Measurements from ENCODE around the gene HNRNPF.

Gene HNRNPF

DNA sequence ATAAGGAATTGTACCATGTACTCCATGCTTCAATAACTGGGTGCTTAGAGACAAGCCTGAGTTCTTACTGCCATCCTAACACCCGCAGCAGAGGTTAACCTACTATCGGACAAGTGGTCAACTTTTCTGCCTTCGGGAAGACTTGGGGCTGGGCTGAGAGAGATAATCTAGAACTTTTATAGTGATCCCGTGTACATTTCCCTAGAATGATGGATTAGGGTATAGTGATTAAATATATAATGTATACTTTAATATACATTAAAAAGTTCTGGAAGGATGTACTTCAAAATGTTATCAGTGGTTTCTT is 12.2 kb upstream of the HNRNPF start:
- DNase-seq = no peak

DNA sequence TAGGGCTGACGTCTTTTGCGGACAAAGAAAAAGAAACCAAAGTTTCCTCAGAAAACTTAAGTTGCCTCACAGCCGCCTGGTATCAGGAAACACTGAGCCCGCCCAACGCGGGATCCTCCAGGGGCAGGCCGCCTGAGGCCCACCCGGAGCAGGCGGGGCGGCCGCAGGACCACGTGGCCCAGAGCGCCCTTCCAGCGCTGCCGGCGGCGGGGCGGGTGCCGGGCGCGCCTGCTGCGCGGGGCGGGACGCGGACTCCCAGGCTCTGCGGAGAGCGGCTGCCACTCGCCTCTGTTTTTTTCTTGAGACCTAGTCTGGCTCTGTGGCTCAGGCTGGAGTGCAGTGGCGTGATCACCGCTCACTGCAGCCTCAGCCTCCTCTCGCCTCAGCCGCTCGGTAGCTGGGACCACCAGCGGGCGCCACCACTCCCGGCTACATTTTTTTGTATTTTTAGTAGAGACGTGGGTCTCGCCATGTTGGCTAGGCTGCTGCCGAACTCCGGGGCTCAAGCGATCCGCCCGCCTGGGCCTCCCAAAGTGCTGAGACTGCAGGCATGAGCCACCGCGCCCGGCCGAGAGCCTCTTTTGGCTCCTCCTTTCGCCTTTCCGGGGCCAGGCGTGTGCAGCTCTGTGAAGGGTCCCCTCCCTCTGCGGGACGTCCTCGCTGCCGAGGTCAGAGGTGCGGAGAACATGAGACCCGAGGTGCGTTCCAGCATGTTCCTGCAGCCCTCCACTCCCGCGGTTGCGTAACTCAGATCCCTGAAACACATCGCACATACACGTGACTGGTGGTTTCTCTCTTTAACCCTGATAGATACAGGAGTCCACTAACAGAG is 11.6 kb upstream of the HNRNPF start:
- no peak for DNase-seq

- no peak for DNase-seq
Observed at GRCh38 chr10:43419997-43420368, 11.0 kb upstream of the HNRNPF start.

- no peak for DNase-seq
Observed at GRCh38 chr10:43417950-43418768, 9.2 kb upstream of the HNRNPF start.

DNA sequence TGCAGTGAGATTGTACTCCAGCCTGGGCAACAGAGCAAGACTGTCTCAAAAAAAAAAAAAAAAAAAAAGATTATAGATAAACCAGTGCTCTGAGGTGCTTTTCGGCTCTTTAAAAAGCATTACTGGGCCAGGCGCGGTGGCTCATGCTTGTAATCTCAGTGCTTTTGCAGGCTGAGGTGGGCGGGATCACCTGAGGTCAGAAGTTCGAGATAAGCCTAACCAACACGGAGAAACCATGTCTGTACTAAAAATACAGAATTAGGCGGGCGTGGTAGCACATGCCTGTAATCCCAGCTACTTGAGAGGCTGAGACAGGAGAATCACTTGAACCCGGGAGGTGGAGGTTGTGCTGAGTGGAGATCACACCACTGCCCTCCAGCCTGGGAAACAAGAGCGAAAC is 6.6 kb upstream of the HNRNPF start:
- no peak for DNase-seq

DNA sequence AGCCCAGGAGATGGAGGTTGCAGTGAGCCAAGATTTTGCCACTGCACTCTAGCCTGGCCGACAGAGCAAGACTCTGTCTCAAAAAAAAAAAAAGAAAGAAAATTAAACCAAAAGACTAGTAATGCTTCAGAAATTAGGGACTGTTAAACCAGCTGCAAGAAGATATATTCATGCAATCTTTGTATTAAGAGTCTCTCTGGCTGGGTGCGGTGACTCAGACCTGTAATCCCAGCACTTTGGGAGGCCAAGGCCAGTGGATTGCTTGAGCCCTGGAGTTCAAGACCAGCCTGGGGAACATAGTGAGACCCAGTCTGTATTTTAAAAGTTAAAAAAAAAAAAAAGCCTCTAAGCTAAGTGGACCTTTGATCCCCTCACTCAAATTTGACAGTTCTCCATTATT is 2.5 kb upstream of the HNRNPF start:
- DNase-seq = no peak

DNA sequence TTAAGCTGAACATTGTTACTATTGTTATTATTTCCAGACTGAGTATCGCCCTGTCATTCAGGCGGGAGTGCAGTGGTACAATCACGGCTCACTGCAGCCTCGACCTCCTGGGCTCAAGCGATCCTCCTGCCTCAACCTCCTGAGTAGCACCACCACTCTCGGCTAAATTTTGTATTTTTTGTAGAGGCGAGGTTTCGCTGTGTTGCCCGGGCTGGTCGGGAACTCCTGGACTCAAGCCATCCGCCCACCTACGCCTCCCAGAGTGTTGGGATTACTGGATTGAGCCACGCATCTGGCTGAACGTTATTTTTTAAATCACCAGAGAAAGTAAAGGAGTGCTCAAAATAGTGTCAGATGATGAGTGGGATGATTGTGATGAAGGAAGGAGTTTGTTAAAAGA is 1.4 kb upstream of the HNRNPF start:
- no peak for DNase-seq

- no peak for DNase-seq
Observed at GRCh38 chr10:43409385-43410109, 561 bp upstream of the HNRNPF start.

DNA sequence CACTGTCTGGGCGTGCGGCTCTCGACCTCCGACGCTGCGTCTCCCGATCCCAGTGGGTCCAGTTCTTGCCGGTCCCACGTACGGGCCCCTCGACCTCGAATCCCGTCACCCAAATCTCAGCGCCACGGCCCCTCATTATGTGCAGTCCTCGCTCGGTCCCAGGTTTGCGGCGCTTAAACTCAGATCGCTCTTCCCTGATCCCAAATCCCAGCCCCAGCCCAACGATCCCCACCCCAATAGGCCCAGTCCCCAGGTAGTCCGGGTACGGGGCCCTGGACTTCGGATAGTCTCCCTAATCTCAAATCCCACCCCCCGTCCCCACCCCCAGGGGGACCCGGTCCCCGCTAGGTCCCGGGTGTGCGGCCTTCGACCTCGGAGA is 666 bp downstream of the HNRNPF start:
- DNase-seq = no peak

- DNase-seq = peak; percentile 90
Observed at GRCh38 chr10:43407576-43408330, 1.2 kb downstream of the HNRNPF start.

DNA sequence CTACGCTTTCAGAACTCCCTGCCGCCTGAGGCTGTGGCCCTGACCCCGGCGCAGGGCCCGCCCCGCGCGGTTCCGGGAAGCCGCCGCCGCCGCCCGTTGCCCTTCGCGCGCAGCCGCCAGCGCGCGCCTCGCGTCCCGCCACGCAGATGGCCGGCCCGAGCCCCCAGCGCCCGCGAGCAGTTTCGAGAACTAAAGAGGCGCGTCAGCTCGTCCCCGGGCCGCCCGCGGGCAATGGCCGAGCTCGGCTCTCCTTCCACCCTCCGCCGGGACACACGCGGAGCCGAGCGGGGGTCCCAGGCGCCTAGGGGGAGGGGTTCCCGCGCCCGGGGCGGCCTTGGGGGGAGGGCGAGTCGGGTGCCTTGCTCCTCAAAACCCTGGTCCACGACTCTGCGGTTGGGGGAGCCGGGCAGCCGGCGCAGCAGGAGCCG is 1.8 kb downstream of the HNRNPF start:
- DNase-seq = no peak

GRCh38 chr10:43404704-43405084 is 4.3 kb downstream of the HNRNPF start:
- DNase-seq = no peak

GRCh38 chr10:43403911-43404703 is 4.9 kb downstream of the HNRNPF start:
- no peak for DNase-seq

GRCh38 chr10:43402880-43403452 is 6.0 kb downstream of the HNRNPF start:
- no peak for DNase-seq

- DNase-seq = no peak
Observed at GRCh38 chr10:43402176-43402575, 6.8 kb downstream of the HNRNPF start.

DNA sequence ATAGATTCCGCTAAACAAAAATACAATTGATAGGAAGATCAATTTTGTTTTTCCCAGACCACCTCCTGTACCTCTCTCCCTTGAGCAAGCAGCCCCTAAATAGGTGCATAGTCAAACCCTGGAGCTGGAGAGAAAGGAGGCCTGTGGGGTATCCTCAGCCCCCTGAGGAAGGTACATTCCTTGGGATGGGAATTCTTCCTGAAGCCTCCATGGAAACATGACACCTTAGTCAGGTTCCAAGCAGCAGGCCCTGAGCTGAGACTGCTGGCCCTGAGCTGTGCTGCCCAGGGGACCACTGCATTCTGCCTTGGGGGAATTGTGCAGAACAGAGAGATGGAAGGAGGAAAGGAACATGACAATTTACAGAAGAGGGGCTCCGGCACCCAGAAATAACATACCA is 7.4 kb downstream of the HNRNPF start:
- no peak for DNase-seq

DNA sequence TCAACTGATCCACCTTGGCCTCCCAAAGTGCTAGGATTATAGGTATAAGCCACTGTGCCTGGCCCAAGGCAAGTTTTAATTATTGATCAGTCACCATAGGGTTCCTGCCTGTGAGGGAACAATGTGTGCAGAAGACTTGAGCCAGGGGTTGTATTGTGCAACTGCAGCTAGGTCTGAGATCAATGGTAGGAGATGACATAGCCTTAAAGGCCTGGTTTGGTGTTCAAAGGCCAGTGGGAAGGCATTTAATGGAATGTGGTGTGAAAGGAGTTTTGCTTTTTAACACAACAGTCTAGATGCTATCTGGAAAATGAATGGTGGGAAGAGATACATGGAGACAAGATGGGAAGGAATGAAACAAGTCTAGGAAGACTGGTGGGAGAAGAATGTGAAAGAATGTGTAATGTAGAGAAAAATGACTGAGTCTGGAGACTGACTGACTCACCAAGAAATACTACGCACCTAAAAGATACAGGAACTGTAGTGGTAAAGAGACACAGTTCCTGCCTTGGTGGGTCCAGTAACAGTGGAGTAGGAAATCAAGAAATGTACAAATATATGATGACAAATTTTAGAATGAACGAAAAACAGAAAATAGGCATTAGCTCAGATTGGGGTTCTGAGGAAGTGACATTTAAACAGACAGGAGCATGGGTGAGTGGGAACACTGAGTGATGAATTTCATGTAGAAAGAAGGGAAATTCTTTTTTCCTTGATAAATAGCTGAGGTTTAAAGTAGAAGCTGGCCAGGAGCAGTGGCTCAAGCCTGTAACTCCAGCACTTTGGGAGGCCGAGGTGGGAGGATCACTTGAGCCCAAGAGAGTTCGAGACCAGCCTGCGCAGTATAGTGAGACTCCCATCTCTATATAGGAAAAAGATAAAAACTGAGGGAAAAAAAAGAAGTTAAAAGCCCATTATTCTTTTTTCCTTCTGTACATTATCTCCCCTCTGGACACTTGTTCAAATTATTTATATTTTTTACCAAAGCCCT is 9.4 kb downstream of the HNRNPF start:
- no peak for DNase-seq

DNA sequence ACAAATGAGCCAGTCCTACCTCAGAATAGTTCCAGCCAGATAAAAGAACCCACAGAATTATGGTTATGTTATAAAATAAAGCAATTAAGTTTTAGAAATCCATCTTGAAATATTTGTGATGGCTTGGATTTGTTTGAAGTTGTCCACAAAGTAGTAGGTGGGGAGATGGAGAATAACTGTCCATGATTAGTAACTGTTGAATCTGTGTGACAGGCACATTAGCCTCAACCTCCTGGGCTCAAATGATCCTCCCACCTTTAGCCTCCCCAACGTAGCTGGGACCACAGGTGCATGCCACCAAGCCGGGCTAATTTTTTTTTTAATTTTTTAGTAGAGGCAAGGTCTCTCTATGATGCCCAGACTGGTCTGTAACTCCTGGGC is 10.1 kb downstream of the HNRNPF start:
- DNase-seq = no peak

DNA sequence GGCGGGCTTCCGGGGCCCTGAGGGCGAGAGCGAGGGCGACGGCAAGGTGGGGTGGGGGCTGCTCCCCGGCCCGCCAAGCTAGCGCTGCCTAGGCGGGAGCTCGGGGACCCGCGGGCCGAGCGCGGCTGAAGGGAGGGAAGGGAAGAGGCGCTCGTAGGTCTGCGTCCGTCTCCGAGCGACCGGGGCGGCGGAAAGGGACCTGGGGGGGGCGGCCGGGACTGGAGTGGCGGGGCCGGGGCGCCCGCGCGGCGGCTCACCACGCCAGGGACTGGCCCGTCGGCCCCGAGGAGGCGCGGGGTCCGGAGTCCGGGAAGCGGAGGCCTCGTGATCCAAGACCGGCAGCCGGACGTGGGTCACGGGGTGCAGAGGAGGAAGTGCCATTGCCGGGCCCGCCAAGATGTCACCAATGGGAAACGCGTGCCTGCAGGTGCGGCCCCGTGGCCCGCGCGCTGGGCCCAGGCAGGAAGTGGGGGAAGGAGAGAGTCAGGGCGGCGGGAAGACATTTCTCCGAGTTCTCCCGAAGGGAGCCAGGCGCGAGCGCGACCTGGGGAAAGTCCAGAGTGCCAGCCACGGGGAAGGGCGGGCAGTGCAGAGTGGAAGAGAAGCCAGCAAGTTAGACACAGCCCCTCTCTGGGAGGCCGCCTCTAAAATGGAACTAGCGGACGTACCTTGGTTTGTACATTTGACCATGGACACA is 11.9 kb downstream of the HNRNPF start:
- peak; percentile 32 for DNase-seq
